ENCODE data around the gene CCDC54. TPM values are rescaled to one million over a fixed set of nuclear protein-coding genes. Genes with fewer than 3 reads are reported as not detected.

CCDC54 gene
- total RNA-seq, 2 experiments from 2014 or later, result not detected

GRCh38 chr3:107372506-107372905 is 4.7 kb upstream of the CCDC54 start:
- Mint-ChIP-seq H3K4me1 (no peaks in the 10 kb centered on the region), H3K27me3 (peaks cover 17% of the 10 kb centered on the region), H3K9me3 (no peaks in the 10 kb centered on the region), H3K4me3 (no peak overlapping the region), H3K36me3 (no peaks in the 10 kb centered on the region), H3K27ac (no peak overlapping the region)
- no peak for DNase-seq

DNA sequence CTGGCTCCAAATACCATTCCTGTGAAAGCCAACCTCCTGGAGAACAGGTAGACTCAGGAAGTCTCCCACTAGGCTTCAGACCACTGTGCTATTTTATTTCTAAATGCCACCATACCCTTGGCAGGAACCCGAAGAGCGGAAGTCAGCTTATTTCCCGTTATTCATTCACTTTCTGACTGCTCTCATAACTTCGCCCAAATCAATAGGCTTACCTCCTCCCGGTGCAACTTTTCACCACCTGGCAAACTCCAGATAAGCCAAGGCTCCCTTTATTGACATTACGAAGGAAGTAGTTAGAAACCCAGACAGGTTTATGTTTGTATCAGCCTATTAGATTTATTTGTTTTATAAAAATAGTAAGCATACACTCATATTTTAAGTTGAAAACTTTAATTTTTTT is 3.3 kb upstream of the CCDC54 start:
- Mint-ChIP-seq H3K27ac (no peak overlapping the region), H3K4me3 (no peak overlapping the region), H3K27me3 (peaks cover 20% of the 10 kb centered on the region), H3K4me1 (no peaks in the 10 kb centered on the region), H3K36me3 (no peaks in the 10 kb centered on the region), H3K9me3 (no peaks in the 10 kb centered on the region)
- no peak for DNase-seq

- Mint-ChIP-seq H3K4me3 (no peak overlapping the region), H3K4me1 (no peaks in the 10 kb centered on the region), H3K36me3 (no peaks in the 10 kb centered on the region), H3K27ac (no peak overlapping the region), H3K27me3 (peaks cover 23% of the 10 kb centered on the region), H3K9me3 (no peaks in the 10 kb centered on the region)
- DNase-seq, result no peak
Measured at GRCh38 chr3:107375682-107376081, 1.6 kb upstream of the CCDC54 start.

DNA sequence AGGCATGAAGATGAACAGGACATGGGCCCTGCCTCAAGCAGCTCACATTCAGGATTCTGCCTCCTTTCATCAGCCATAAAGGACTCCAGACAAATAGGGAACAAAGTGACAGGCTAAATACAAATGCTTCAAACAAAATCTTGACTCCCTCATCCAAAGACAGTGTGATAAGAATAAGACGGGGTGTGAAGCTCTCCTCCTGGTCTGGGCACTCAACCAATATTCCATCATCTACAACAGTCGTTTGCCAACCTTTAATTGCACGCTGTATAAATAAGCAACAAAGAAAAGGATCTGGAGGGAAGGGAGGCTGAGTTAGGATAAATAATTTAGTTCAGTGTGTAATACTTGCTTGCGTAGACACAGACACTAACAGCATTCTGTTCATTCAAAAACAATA is 5.4 kb downstream of the CCDC54 start:
- Mint-ChIP-seq H3K27me3 (peaks cover 10% of the 10 kb centered on the region), H3K4me3 (no peak overlapping the region), H3K27ac (no peak overlapping the region), H3K9me3 (no peaks in the 10 kb centered on the region), H3K4me1 (no peaks in the 10 kb centered on the region), H3K36me3 (no peaks in the 10 kb centered on the region)
- no peak for DNase-seq

GRCh38 chr3:107384428-107384827 is 7.2 kb downstream of the CCDC54 start:
- Mint-ChIP-seq H3K4me1 (no peaks in the 10 kb centered on the region), H3K27me3 (peaks cover 8% of the 10 kb centered on the region), H3K27ac (no peak overlapping the region), H3K9me3 (no peaks in the 10 kb centered on the region), H3K4me3 (no peak overlapping the region), H3K36me3 (no peaks in the 10 kb centered on the region)
- no peak for DNase-seq

DNA sequence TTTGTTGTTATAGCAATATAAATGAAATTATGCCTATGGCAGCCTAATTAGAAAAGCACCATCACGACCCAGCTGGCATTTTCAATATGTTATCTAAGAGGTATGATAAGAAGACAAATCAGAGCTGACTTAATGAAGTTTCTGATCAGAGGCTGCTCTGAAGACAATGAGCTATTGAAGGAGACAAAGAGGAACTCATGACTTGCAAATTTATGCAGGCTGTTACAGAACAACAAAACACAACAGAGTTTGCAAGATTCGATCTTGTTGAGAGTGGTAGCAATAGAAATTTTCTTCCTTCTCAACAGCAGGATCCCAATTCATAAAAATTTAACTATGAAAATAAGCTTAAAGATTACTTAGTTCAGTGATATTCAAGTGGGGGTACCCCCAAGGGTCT is 7.7 kb downstream of the CCDC54 start:
- Mint-ChIP-seq H3K27me3 (peaks cover 8% of the 10 kb centered on the region), H3K4me3 (no peak overlapping the region), H3K4me1 (no peaks in the 10 kb centered on the region), H3K27ac (no peak overlapping the region), H3K36me3 (no peaks in the 10 kb centered on the region), H3K9me3 (no peaks in the 10 kb centered on the region)
- no peak for DNase-seq

GRCh38 chr3:107387555-107387954 is 10.3 kb downstream of the CCDC54 start:
- Mint-ChIP-seq H3K9me3 (no peaks in the 10 kb centered on the region), H3K36me3 (no peaks in the 10 kb centered on the region), H3K4me3 (no peak overlapping the region), H3K27me3 (no peaks in the 10 kb centered on the region), H3K4me1 (no peaks in the 10 kb centered on the region), H3K27ac (no peak overlapping the region)
- no peak for DNase-seq

GRCh38 chr3:107392549-107393165 is 15.4 kb downstream of the CCDC54 start:
- H3K9me3 Mint-ChIP-seq, result no peaks in the 10 kb centered on the region
- H3K36me3 Mint-ChIP-seq, result no peaks in the 10 kb centered on the region
- H3K27me3 Mint-ChIP-seq, result peaks cover 4% of the 10 kb centered on the region
- H3K4me1 Mint-ChIP-seq, result no peaks in the 10 kb centered on the region
- no peak overlapping the region for H3K4me3 Mint-ChIP-seq
- no peak overlapping the region for H3K27ac Mint-ChIP-seq
- no peak for DNase-seq

DNA sequence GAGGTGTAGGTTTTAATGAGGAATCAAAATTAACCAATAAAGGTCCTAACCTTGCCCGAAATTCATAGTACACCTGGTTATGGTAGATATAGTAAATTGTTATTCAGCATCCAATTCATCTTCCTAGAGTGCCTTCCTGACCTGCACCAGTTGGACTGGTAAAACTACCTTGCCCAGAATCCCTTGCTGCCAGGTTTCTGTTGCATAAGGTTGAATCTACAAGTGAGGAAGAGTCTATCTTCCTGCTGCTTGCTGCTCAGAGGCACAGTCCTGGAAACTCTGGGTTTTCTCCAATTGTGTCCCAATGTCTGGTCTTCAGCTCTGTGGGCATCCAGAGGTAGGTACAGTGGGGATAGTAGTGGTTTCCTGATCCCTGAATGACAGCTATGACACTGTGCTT is 17.3 kb downstream of the CCDC54 start:
- Mint-ChIP-seq H3K4me1 (no peaks in the 10 kb centered on the region), H3K4me3 (no peak overlapping the region), H3K36me3 (no peaks in the 10 kb centered on the region), H3K27ac (no peak overlapping the region), H3K9me3 (no peaks in the 10 kb centered on the region), H3K27me3 (peaks cover 4% of the 10 kb centered on the region)
- no peak for DNase-seq

GRCh38 chr3:107395066-107395465 is 17.8 kb downstream of the CCDC54 start:
- Mint-ChIP-seq H3K4me1 (no peaks in the 10 kb centered on the region), H3K27me3 (peaks cover 4% of the 10 kb centered on the region), H3K4me3 (no peak overlapping the region), H3K9me3 (no peaks in the 10 kb centered on the region), H3K36me3 (no peaks in the 10 kb centered on the region), H3K27ac (no peak overlapping the region)
- DNase-seq, result no peak

DNA sequence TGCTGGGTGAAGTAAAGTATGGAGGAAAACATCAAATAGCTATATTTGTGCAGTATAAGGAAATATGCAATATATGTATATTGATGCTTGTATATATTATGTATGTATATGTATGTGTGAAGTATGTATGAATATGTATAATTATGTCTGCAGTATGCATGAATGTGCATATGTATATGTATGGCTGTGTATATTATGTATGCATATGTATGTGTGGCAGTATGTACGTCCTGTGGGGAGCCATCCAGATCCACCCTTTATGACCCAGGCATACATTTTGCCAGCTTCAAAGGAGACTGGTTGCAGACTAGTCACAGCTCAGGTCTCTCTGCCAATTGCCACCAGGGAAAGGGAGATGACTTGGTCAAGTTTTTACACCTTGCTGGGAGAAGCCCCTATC is 24.1 kb downstream of the CCDC54 start:
- H3K9me3 Mint-ChIP-seq, result no peaks in the 10 kb centered on the region
- H3K27ac Mint-ChIP-seq, result no peak overlapping the region
- no peaks in the 10 kb centered on the region for H3K36me3 Mint-ChIP-seq
- no peak overlapping the region for H3K4me3 Mint-ChIP-seq
- no peaks in the 10 kb centered on the region for H3K4me1 Mint-ChIP-seq
- DNase-seq, result no peak
- peaks cover 4% of the 10 kb centered on the region for H3K27me3 Mint-ChIP-seq

GRCh38 chr3:107402214-107402613 is 25.0 kb downstream of the CCDC54 start:
- Mint-ChIP-seq H3K27ac (no peak overlapping the region), H3K4me1 (no peaks in the 10 kb centered on the region), H3K27me3 (no peaks in the 10 kb centered on the region), H3K36me3 (no peaks in the 10 kb centered on the region), H3K9me3 (no peaks in the 10 kb centered on the region), H3K4me3 (no peak overlapping the region)
- DNase-seq, result no peak

DNA sequence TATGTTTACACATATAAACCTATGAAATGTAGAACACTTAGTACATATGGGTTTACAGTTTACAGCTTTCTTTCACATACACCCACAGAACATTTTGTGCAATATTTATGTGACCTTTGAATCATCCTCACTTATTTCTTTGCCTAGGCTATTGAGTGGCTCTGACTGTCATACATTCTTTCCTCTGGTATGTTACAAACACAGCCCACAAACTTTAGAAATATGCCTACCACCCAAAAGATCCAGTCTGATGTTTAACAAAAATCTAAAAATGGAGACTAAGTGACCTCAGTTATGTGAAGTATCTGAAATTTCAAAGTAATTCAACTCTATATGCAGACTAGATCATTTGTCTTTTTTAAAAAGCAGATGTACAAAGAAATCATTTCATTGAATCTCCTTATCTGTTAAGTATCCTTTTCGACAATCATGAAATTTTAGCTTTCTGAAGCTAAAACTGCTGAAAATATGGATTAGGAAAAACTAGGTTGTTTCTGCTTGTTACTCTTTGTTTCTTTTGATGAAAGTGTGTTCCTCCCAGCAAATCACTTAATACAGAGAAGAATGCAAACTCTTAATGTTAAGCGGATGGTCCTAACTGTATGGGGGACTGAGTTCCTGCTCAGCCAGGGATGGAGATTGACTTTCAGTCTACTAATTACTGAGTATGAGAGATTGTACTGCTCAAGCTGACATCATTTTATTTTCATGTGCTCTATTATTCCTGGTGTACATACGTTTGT is 27.7 kb downstream of the CCDC54 start:
- Mint-ChIP-seq H3K27me3 (no peaks in the 10 kb centered on the region), H3K9me3 (peaks cover 7% of the 10 kb centered on the region), H3K36me3 (peaks cover 3% of the 10 kb centered on the region), H3K4me1 (no peaks in the 10 kb centered on the region), H3K27ac (no peak overlapping the region), H3K4me3 (no peak overlapping the region)
- no peak for DNase-seq

GRCh38 chr3:107407355-107407754 is 30.1 kb downstream of the CCDC54 start:
- H3K4me1 Mint-ChIP-seq, result no peaks in the 10 kb centered on the region
- H3K27ac Mint-ChIP-seq, result no peak overlapping the region
- H3K36me3 Mint-ChIP-seq, result peaks cover 3% of the 10 kb centered on the region
- H3K4me3 Mint-ChIP-seq, result no peak overlapping the region
- DNase-seq, result no peak
- H3K27me3 Mint-ChIP-seq, result no peaks in the 10 kb centered on the region
- peaks cover 7% of the 10 kb centered on the region for H3K9me3 Mint-ChIP-seq

DNA sequence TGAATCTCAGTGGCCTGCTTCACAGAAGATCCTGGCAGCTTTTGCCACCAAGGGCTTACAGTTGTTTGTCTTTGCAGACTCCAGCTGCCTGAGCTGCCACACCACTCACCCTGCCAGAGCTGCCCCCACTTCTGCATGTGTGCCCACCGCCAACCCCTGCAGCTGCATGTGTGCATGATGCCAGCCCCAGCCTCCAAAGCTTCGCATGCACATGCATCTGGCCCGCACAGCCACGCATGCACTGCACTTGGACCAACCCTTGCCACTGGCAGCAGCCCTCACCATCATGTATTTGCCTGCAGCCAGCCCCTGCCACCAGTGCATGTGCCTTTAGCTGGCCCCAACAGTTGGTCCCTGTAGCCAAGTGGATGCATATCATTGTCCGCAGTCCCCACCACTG is 31.3 kb downstream of the CCDC54 start:
- Mint-ChIP-seq H3K4me3 (no peak overlapping the region), H3K27me3 (no peaks in the 10 kb centered on the region), H3K27ac (no peak overlapping the region), H3K4me1 (no peaks in the 10 kb centered on the region), H3K36me3 (peaks cover 3% of the 10 kb centered on the region), H3K9me3 (peaks cover 7% of the 10 kb centered on the region)
- DNase-seq, result no peak

DNA sequence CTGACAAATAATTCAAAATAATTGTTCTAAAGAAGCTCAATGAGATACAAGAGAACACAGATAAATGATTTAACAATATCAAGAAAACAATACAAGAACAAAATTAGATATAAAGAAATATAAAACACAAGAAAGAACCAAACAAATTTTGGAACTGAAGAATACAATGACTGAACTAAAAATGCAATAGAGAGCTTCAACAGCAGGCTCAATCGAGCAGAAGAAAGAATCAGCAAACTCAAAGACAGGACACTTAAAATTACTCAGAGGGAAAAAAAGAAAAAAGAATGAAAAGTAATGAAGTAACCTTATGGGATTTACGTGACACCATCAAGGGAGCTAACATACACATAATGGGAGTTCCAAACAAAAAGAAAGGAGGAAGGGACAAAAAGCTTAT is 32.1 kb downstream of the CCDC54 start:
- Mint-ChIP-seq H3K27ac (no peak overlapping the region), H3K4me1 (peaks cover 5% of the 10 kb centered on the region), H3K36me3 (peaks cover 3% of the 10 kb centered on the region), H3K27me3 (no peaks in the 10 kb centered on the region), H3K4me3 (no peak overlapping the region), H3K9me3 (peaks cover 7% of the 10 kb centered on the region)
- DNase-seq, result no peak
